Keratinocyte (primary cell): ENCODE data around the gene ASAH2. TPM values are rescaled to one million over a fixed set of nuclear protein-coding genes. Genes with fewer than 3 reads are reported as not detected.

Source experiments
- DNase-seq: peaks from one replicate; pipeline ENCODE4 v3.0.0-alpha.2; 2011; ENCODE audit warnings: low read depth, missing footprints, low spot score
- FAIRE-seq: peaks from 2 replicates; lab custom pipeline; 2011; peaks lifted over from hg19 to GRCh38; lab: Jason Lieb, UNC
- H2AFZ ChIP-seq: 2 replicates; pipeline ENCODE4 v1.6.0; 2012; ENCODE audit warnings: low read length, control low read depth, inconsistent platforms; ENCODE audit not compliant: control insufficient read depth
- H3K27ac ChIP-seq: 2 replicates; pipeline ENCODE4 v1.5.1; 2011; ENCODE audit warnings: low read length; ENCODE audit not compliant: control insufficient read depth, insufficient read depth
- H3K27me3 ChIP-seq: 3 replicates; pipeline ENCODE4 v1.6.0; 2011; ENCODE audit warnings: low read length; ENCODE audit not compliant: control insufficient read depth, insufficient read depth; ENCODE audit errors: extremely low read depth
- H3K36me3 ChIP-seq, 2 experiments: 2 replicates in 1 of 2; 3 replicates in 1 of 2; pipeline ENCODE4 v1.5.1; 2011; ENCODE audit warnings: low read length in 2 of 2, mild to moderate bottlenecking in 1 of 2; ENCODE audit not compliant: control insufficient read depth in 2 of 2, insufficient read depth in 2 of 2; ENCODE audit errors: extremely low read depth in 1 of 2
- H3K4me1 ChIP-seq: 3 replicates; pipeline ENCODE4 v1.5.1; 2011; ENCODE audit warnings: low read length; ENCODE audit not compliant: control insufficient read depth, insufficient read depth; ENCODE audit errors: extremely low read depth
- H3K4me2 ChIP-seq: 3 replicates; pipeline ENCODE4 v1.6.0; 2011; ENCODE audit warnings: low read depth, low read length; ENCODE audit not compliant: control insufficient read depth, insufficient read depth; ENCODE audit errors: extremely low read depth
- H3K4me3 ChIP-seq, 3 experiments: fragments of 200-600 bp in 1 of 3; sonication (generic) in 1 of 3; 2 replicates in 2 of 3; 3 replicates in 1 of 3; pipeline ENCODE4 v1.5.1; 2011 to 2016; ENCODE audit warnings: low read length in 3 of 3, mild to moderate bottlenecking in 3 of 3, control low read depth in 2 of 3, inconsistent platforms in 1 of 3, low read depth in 1 of 3, mixed read lengths in 1 of 3, mixed run types in 1 of 3, moderate library complexity in 1 of 3; ENCODE audit not compliant: control insufficient read depth in 2 of 3, insufficient read depth in 2 of 3; ENCODE audit errors: extremely low read depth in 1 of 3
- H3K79me2 ChIP-seq: 2 replicates; pipeline ENCODE4 v1.6.0; 2012; ENCODE audit warnings: low read length; ENCODE audit not compliant: control insufficient read depth, insufficient read depth
- H3K9ac ChIP-seq: 3 replicates; pipeline ENCODE4 v1.6.0; 2011; ENCODE audit warnings: low read length; ENCODE audit not compliant: control insufficient read depth, insufficient read depth; ENCODE audit errors: extremely low read depth
- H3K9me1 ChIP-seq: 3 replicates; pipeline ENCODE4 v1.6.0; 2011; ENCODE audit warnings: low read length; ENCODE audit not compliant: control insufficient read depth, insufficient read depth; ENCODE audit errors: extremely low read depth
- H3K9me3 ChIP-seq: 2 replicates; pipeline ENCODE4 v1.5.1; 2012; ENCODE audit warnings: low read depth, low read length; ENCODE audit not compliant: control insufficient read depth
- H4K20me1 ChIP-seq: 3 replicates; pipeline ENCODE4 v1.6.0; 2011; ENCODE audit warnings: low read length; ENCODE audit not compliant: control insufficient read depth, insufficient read depth; ENCODE audit errors: extremely low read depth
- CTCF ChIP-seq, 3 experiments: IDR thresholded peaks in 1 of 3; conservative IDR thresholded peaks in 1 of 3; optimal IDR thresholded peaks in 1 of 3; 2 replicates in 2 of 3; 3 replicates in 1 of 3; pipeline versions ENCODE3 to v1.5.1; 2011; ENCODE audit warnings: low read length in 3 of 3, mild to moderate bottlenecking in 3 of 3, moderate library complexity in 2 of 3, control low read depth in 1 of 3, inconsistent platforms in 1 of 3; ENCODE audit not compliant: insufficient read depth in 2 of 3; ENCODE audit errors: extremely low read depth in 1 of 3
- EZH2 ChIP-seq: IDR thresholded peaks from one replicate; pipeline ENCODE4 v1.6.1; 2012; ENCODE audit warnings: inconsistent platforms, mild to moderate bottlenecking, low read length, moderate library complexity
- dilution Hi-C: fragments of 300-500 bp; cut with MboI; formaldehyde crosslinking; loops from one replicate; pipeline ENCODE4 v1.7.0; 2020; ENCODE audit warnings: low sequenced_read_pairs; ENCODE audit not compliant: extremely low pct_ligation_motif_present
- polyA plus RNA-seq, 5 experiments: library from polyadenylated mRNA; depleted of rRNA in 3 of 5; stranded (reverse) in 3 of 5; stranded (forward) in 1 of 5; unstranded in 1 of 5; fragments of >200 nt; gene quantifications; 1 replicate in 1 of 5; 2 replicates in 3 of 5; 3 replicates in 1 of 5; pipeline versions ENCODE4 v1.2.1 to v1.2.3, GENCODE V29; 2011 to 2012; ENCODE audit warnings: missing spikeins in 2 of 5, low read depth in 1 of 5, low replicate concordance in 1 of 5

Gene ASAH2
- polyA plus RNA-seq, 1 donor (not counting 4 experiments of a cell fraction or from before 2014, with no cell fraction given), result 4.7 TPM

GRCh38 chr10:50221470-50221869 lies 29.8 kb downstream of the ASAH2 start:
- H3K4me2 ChIP-seq, result no peak overlapping the region
- no peak overlapping the region for H2AFZ ChIP-seq
- no peak for DNase-seq
- no peaks in the 10 kb centered on the region for H3K27me3 ChIP-seq
- H3K36me3 ChIP-seq, result no peaks in the 10 kb centered on the region
- H3K27ac ChIP-seq, result no peak overlapping the region
- FAIRE-seq, result no peak
- no peaks in the 10 kb centered on the region for H3K9me3 ChIP-seq
- H3K9me1 ChIP-seq, result no peaks in the 10 kb centered on the region
- dilution Hi-C loops, result no loop called here
- TF ChIP-seq CTCF (optimal IDR thresholded peaks at IDR 0.05 in 1 of 3, IDR thresholded peaks at IDR 0.05 in 1 of 3, conservative IDR thresholded peaks at IDR 0.05 in 1 of 3; ENCODE audit: extremely low read depth in 1 of 3, insufficient read depth in 2 of 3, low read length in 3 of 3), result no peak
- TF ChIP-seq EZH2, result no peak
- no peaks in the 10 kb centered on the region for H3K79me2 ChIP-seq
- no peak overlapping the region for H3K9ac ChIP-seq
- H3K4me3 ChIP-seq, result no peak overlapping the region
- peaks cover 2% of the 10 kb centered on the region for H3K4me1 ChIP-seq
- no peaks in the 10 kb centered on the region for H4K20me1 ChIP-seq

- peaks cover 2% of the 10 kb centered on the region for H3K4me1 ChIP-seq
- no peaks in the 10 kb centered on the region for H3K9me3 ChIP-seq
- no peaks in the 10 kb centered on the region for H3K27me3 ChIP-seq
- no peaks in the 10 kb centered on the region for H4K20me1 ChIP-seq
- no peak overlapping the region for H3K4me3 ChIP-seq
- FAIRE-seq, result no peak
- no peak overlapping the region for H3K4me2 ChIP-seq
- H3K9ac ChIP-seq, result no peak overlapping the region
- no peaks in the 10 kb centered on the region for H3K9me1 ChIP-seq
- DNase-seq, result no peak
- no peaks in the 10 kb centered on the region for H3K36me3 ChIP-seq
- dilution Hi-C loops, result no loop called here
- H3K27ac ChIP-seq, result no peak overlapping the region
- no peaks in the 10 kb centered on the region for H3K79me2 ChIP-seq
- TF ChIP-seq CTCF (optimal IDR thresholded peaks at IDR 0.05 in 1 of 3, IDR thresholded peaks at IDR 0.05 in 1 of 3, conservative IDR thresholded peaks at IDR 0.05 in 1 of 3; ENCODE audit: extremely low read depth in 1 of 3, insufficient read depth in 2 of 3, low read length in 3 of 3) (no peak), EZH2 (no peak)
- no peak overlapping the region for H2AFZ ChIP-seq
These were observed 31.7 kb downstream of the ASAH2 start for GRCh38 chr10:50219646-50220045.
